ENCODE measurements around the gene HLA-DRB1. TPM values are rescaled to one million over a fixed set of nuclear protein-coding genes. Genes with fewer than 3 reads are reported as not detected.

The HLA-DRB1 gene
- total RNA-seq, 1 experiment from 2014 or later: not detected

DNA sequence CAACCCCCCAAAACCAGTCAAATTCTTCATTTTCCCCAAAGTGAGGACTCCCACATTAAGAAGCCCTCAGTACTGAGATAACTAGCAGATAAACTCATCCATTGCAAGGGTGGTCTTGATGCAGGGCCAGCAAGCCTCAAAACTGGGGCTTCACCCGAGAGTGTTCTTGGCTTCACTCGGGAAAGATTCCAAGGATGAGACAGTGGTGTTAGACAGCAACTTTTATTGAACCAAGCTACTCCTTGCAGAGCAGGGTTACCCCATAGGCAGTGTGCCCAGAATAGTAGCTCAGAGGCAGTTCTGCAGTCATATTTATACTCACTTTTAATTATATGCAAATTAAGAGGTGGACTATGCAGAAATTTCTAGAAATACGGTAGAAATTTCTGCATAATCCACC lies 31.7 kb upstream of the HLA-DRB1 start:
- H3K27me3 ChIP-seq (replicated peaks; ENCODE audit: control insufficient read depth, insufficient read depth, low read length): no peaks in the 10 kb centered on the region
- H3K9me3 ChIP-seq: no peaks in the 10 kb centered on the region
- BruUV-seq (replicated peaks): no TSS peak
- Mint-ChIP-seq H3K4me3 (ENCODE audit: unreplicated experiment) (no peak overlapping the region), H3K36me3 (ENCODE audit: insufficient read depth, unreplicated experiment) (no peaks in the 10 kb centered on the region), H3K9me3 (ENCODE audit: unreplicated experiment) (peaks cover 10% of the 10 kb centered on the region), H3K4me1 (ENCODE audit: low read depth, unreplicated experiment) (peaks cover 7% of the 10 kb centered on the region), H3K27me3 (ENCODE audit: insufficient read depth, unreplicated experiment) (peaks cover 5% of the 10 kb centered on the region), H3K27ac (ENCODE audit: unreplicated experiment) (no peak overlapping the region)
- H3K4me1 ChIP-seq: no peaks in the 10 kb centered on the region
- TF ChIP-seq, protein P1, sequence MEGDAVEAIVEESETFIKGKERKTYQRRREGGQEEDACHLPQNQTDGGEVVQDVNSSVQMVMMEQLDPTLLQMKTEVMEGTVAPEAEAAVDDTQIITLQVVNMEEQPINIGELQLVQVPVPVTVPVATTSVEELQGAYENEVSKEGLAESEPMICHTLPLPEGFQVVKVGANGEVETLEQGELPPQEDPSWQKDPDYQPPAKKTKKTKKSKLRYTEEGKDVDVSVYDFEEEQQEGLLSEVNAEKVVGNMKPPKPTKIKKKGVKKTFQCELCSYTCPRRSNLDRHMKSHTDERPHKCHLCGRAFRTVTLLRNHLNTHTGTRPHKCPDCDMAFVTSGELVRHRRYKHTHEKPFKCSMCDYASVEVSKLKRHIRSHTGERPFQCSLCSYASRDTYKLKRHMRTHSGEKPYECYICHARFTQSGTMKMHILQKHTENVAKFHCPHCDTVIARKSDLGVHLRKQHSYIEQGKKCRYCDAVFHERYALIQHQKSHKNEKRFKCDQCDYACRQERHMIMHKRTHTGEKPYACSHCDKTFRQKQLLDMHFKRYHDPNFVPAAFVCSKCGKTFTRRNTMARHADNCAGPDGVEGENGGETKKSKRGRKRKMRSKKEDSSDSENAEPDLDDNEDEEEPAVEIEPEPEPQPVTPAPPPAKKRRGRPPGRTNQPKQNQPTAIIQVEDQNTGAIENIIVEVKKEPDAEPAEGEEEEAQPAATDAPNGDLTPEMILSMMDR (IDR thresholded peaks at IDR 0.05; ENCODE audit: insufficient read depth in 1 of 2, low read depth in 1 of 2, low read length in 1 of 2, severe bottlenecking in 1 of 2, unreplicated experiment in 1 of 2): no peak
- DNase-seq: no peak
- no peak overlapping the region for H3K4me3 ChIP-seq (ENCODE audit: low read depth, low read length)
- ChIA-PET POLR2A (no interaction called here), CTCF (no interaction called here)
- no peaks in the 10 kb centered on the region for H3K36me3 ChIP-seq (ENCODE audit: control insufficient read depth, insufficient read depth, low read length)
- intact Hi-C loops (cut with micrococcal nuclease; ENCODE audit: unreplicated experiment): no loop called here

DNA sequence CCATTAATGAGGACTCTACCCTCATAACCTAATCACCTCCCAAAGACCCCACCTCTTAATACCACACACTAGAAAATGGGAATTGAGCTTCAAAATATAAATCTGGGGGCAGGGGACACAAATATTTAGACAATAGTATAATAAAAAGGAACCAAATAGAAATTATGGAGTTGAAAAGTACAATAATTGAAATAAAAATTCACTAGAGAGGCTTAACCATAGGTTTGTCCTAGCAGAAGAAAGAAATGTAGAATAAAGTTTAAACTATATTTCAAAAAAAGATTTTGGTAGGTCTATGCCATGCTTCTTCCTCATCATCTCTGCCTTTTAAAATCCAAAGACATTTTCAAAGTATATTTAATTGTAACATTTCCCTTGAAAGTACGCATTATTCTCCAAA lies 28.1 kb upstream of the HLA-DRB1 start:
- no peaks in the 10 kb centered on the region for H3K4me1 ChIP-seq
- no peaks in the 10 kb centered on the region for H3K9me3 ChIP-seq
- H3K4me1 Mint-ChIP-seq (ENCODE audit: low read depth, unreplicated experiment): peaks cover 14% of the 10 kb centered on the region
- no peaks in the 10 kb centered on the region for H3K27me3 ChIP-seq (replicated peaks; ENCODE audit: control insufficient read depth, insufficient read depth, low read length)
- POLR2A ChIA-PET: no interaction called here
- H3K9me3 Mint-ChIP-seq (ENCODE audit: unreplicated experiment): peaks cover 10% of the 10 kb centered on the region
- H3K36me3 ChIP-seq (ENCODE audit: control insufficient read depth, insufficient read depth, low read length): no peaks in the 10 kb centered on the region
- DNase-seq: no peak
- TF ChIP-seq, protein P1 (IDR thresholded peaks at IDR 0.05; ENCODE audit: insufficient read depth in 1 of 2, low read depth in 1 of 2, low read length in 1 of 2, severe bottlenecking in 1 of 2, unreplicated experiment in 1 of 2): no peak
- no peak overlapping the region for H3K4me3 ChIP-seq (ENCODE audit: low read depth, low read length)
- no TSS peak for BruUV-seq (replicated peaks)
- H3K27me3 Mint-ChIP-seq (ENCODE audit: insufficient read depth, unreplicated experiment): peaks cover under 1% of the 10 kb centered on the region
- H3K27ac Mint-ChIP-seq (ENCODE audit: unreplicated experiment): no peak overlapping the region
- H3K36me3 Mint-ChIP-seq (ENCODE audit: insufficient read depth, unreplicated experiment): no peaks in the 10 kb centered on the region
- intact Hi-C loops (cut with micrococcal nuclease; ENCODE audit: unreplicated experiment): no loop called here
- CTCF ChIA-PET: no interaction called here
- H3K4me3 Mint-ChIP-seq (ENCODE audit: unreplicated experiment): no peak overlapping the region

DNA sequence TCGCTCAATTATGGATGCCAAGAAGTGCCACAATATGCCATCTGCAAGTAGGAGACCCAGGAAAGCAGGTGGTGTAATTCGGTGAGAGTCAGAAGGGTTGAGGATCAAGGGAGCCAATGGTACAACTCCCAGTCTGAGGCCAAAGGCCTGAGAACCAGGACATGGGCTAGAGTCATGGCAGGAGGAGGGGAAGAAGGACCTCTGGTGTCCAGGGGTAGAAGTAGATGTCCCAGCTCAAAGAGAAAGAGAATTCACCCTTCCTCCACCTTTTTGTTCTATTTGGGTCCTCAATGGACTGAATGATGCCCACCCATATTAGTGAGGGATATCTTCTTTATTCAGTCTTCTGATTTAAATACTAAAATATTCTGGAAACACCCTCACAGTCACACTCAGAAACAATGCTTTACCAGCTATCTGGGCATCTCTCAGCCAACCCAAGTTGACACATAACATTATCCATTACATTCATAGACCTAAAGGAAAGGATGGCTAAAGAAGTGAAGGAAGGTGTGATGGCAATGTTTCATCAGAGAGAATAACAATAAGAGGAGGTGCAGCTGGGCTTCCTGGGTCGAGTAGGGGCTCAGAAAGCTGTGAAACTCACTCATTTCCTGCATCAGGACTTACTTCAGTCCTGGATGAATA lies 26.4 kb upstream of the HLA-DRB1 start:
- BruUV-seq (replicated peaks): no TSS peak
- H3K9me3 ChIP-seq: no peaks in the 10 kb centered on the region
- Mint-ChIP-seq H3K4me3 (ENCODE audit: unreplicated experiment) (peak overlapping the region; percentile 52), H3K9me3 (ENCODE audit: unreplicated experiment) (peaks cover 10% of the 10 kb centered on the region), H3K27me3 (ENCODE audit: insufficient read depth, unreplicated experiment) (no peaks in the 10 kb centered on the region), H3K27ac (ENCODE audit: unreplicated experiment) (no peak overlapping the region), H3K36me3 (ENCODE audit: insufficient read depth, unreplicated experiment) (no peaks in the 10 kb centered on the region), H3K4me1 (ENCODE audit: low read depth, unreplicated experiment) (peaks cover 14% of the 10 kb centered on the region)
- no peaks in the 10 kb centered on the region for H3K4me1 ChIP-seq
- intact Hi-C loops (cut with micrococcal nuclease; ENCODE audit: unreplicated experiment): no loop called here
- no peak for DNase-seq
- H3K36me3 ChIP-seq (ENCODE audit: control insufficient read depth, insufficient read depth, low read length): no peaks in the 10 kb centered on the region
- CTCF ChIA-PET: no interaction called here
- TF ChIP-seq, protein P1 (IDR thresholded peaks at IDR 0.05; ENCODE audit: insufficient read depth in 1 of 2, low read depth in 1 of 2, low read length in 1 of 2, severe bottlenecking in 1 of 2, unreplicated experiment in 1 of 2): no peak
- no peaks in the 10 kb centered on the region for H3K27me3 ChIP-seq (replicated peaks; ENCODE audit: control insufficient read depth, insufficient read depth, low read length)
- H3K4me3 ChIP-seq (ENCODE audit: low read depth, low read length): no peak overlapping the region
- POLR2A ChIA-PET: no interaction called here

All from Caco-2 (cell line).